GM23338 (cell line): ENCODE results near the gene AQP6. TPM values are rescaled to one million over a fixed set of nuclear protein-coding genes. Genes with fewer than 3 reads are reported as not detected.

Source experiments
- ATAC-seq: fragments of 200-7000 bp; cut with Tn5 transposase; 3 replicates; pipeline ENCODE4 v1.9.1; 2020
- DNase-seq: peaks from one replicate; pipeline ENCODE4 v3.0.0-alpha.2; 2015; ENCODE audit warnings: low spot score
- H2AFZ ChIP-seq: fragments of 200-600 bp; sonication (generic); 2 replicates; pipeline ENCODE4 v1.8.0; 2016; ENCODE audit warnings: antibody characterized with exemption, mild to moderate bottlenecking, moderate library complexity
- H3F3A ChIP-seq: fragments of 200-600 bp; sonication (generic); replicated peaks from 2 replicates; pipeline ENCODE4 v1.8.0; 2017; ENCODE audit warnings: antibody characterized with exemption, mixed run types, low read depth
- H3K27ac ChIP-seq: fragments of 200-600 bp; sonication (generic); 2 replicates; pipeline ENCODE4 v1.6.1; 2016; ENCODE audit warnings: low read depth
- H3K27me3 ChIP-seq: fragments of 200-600 bp; sonication (generic); 2 replicates; pipeline ENCODE4 v1.8.0; 2016; ENCODE audit warnings: mild to moderate bottlenecking, mixed run types, moderate library complexity; ENCODE audit not compliant: insufficient read depth
- H3K36me3 ChIP-seq: fragments of 200-600 bp; sonication (generic); 2 replicates; pipeline ENCODE4 v1.8.0; 2016; ENCODE audit warnings: mild to moderate bottlenecking; ENCODE audit not compliant: insufficient read depth
- H3K4me1 ChIP-seq: fragments of 200-600 bp; sonication (generic); 2 replicates; pipeline ENCODE4 v1.8.0; 2016; ENCODE audit warnings: mild to moderate bottlenecking, moderate library complexity; ENCODE audit not compliant: insufficient read depth
- H3K4me2 ChIP-seq: fragments of 200-600 bp; sonication (generic); 2 replicates; pipeline ENCODE4 v1.7.1; 2017; ENCODE audit warnings: mixed run types
- H3K4me3 ChIP-seq: fragments of 200-600 bp; sonication (generic); 2 replicates; pipeline ENCODE4 v1.6.1; 2016; ENCODE audit warnings: mixed run types
- H3K79me2 ChIP-seq: fragments of 200-600 bp; sonication (generic); replicated peaks from 2 replicates; pipeline ENCODE4 v1.8.0; 2017; ENCODE audit warnings: mild to moderate bottlenecking; ENCODE audit not compliant: insufficient read depth
- H3K9me2 ChIP-seq: fragments of 200-600 bp; sonication (generic); 2 replicates; pipeline ENCODE4 v1.8.0; 2017; ENCODE audit not compliant: insufficient read depth
- H4K20me1 ChIP-seq: fragments of 200-600 bp; sonication (generic); replicated peaks from 2 replicates; pipeline ENCODE4 v1.8.0; 2017; ENCODE audit warnings: mild to moderate bottlenecking; ENCODE audit not compliant: insufficient read depth
- H3K27ac Mint-ChIP-seq: 2 replicates; pipeline ENCODE4 v1.8.0; 2020; ENCODE audit warnings: inconsistent platforms, mild to moderate bottlenecking, moderate library complexity, mixed read lengths
- H3K27me3 Mint-ChIP-seq: 3 replicates; pipeline ENCODE4 v1.8.0; 2022; ENCODE audit warnings: low read depth, mild to moderate bottlenecking, moderate library complexity, mixed read lengths, inconsistent platforms; ENCODE audit not compliant: insufficient read depth, poor library complexity
- H3K36me3 Mint-ChIP-seq: 3 replicates; pipeline ENCODE4 v1.8.0; 2021; ENCODE audit warnings: low read depth, mild to moderate bottlenecking, inconsistent platforms, moderate library complexity, mixed read lengths
- H3K4me1 Mint-ChIP-seq: 3 replicates; pipeline ENCODE4 v1.8.0; 2020; ENCODE audit warnings: mild to moderate bottlenecking, inconsistent platforms, mixed read lengths
- H3K4me3 Mint-ChIP-seq: 3 replicates; pipeline ENCODE4 v1.8.0; 2021; ENCODE audit warnings: moderate library complexity, mild to moderate bottlenecking, inconsistent platforms, mixed read lengths
- H3K9me3 Mint-ChIP-seq: 3 replicates; pipeline ENCODE4 v1.8.0; 2020; ENCODE audit warnings: moderate library complexity, mild to moderate bottlenecking, inconsistent platforms, mixed read lengths
- CREB1 ChIP-seq: fragments of 250-450 bp; sonication (Bioruptor Pico); IDR thresholded peaks from 2 replicates; pipeline ENCODE4 v1.5.0; 2020; ENCODE audit warnings: low read depth, mild to moderate bottlenecking, moderate library complexity
- EZH2 ChIP-seq: fragments of 200-600 bp; sonication (generic); IDR thresholded peaks from one replicate; pipeline ENCODE4 v1.8.0; 2017; ENCODE audit warnings: antibody characterized with exemption, mild to moderate bottlenecking, low read depth; ENCODE audit not compliant: unreplicated experiment
- EZH2phosphoT487 ChIP-seq: fragments of 200-600 bp; sonication (generic); IDR thresholded peaks from one replicate; pipeline ENCODE4 v1.8.1; 2018; ENCODE audit warnings: antibody characterized with exemption; ENCODE audit not compliant: unreplicated experiment
- POLR2AphosphoS5 ChIP-seq: IDR thresholded peaks from 2 replicates; pipeline ENCODE4 v1.6.1; 2016; ENCODE audit warnings: antibody characterized with exemption, low read depth
- ZNF462 ChIP-seq: fragments of 250-450 bp; sonication (Bioruptor Pico); IDR thresholded peaks from 2 replicates; pipeline ENCODE4 v1.5.0; 2020; ENCODE audit warnings: mild to moderate bottlenecking, moderate library complexity
- polyA plus RNA-seq: library from polyadenylated mRNA; unstranded; fragments of >200 nt; fragmentation: Nextera tagmentation; extraction: Ambion mirVana; gene quantifications from 2 replicates; pipeline ENCODE4 v1.2.1, GENCODE V29; 2016
- total RNA-seq: library from RNA; depleted of rRNA; stranded (reverse); fragments of >200 nt; shearing (Covaris generic); gene quantifications from 2 replicates; pipeline ENCODE4 v1.2.3, GENCODE V29; 2014
- TF ChIP-seq, protein P1 (sequence below), 2 experiments: fragments of 200-600 bp in 1 of 2; sonication (generic) in 1 of 2; conservative IDR thresholded peaks; 2 replicates each; pipeline versions ENCODE4 v1.5.1 to v1.6.1; 2016 to 2017; ENCODE audit warnings: antibody characterized with exemption in 2 of 2, low read depth in 2 of 2, mild to moderate bottlenecking in 2 of 2, moderate library complexity in 1 of 2
- TF ChIP-seq, protein P2 (sequence below): IDR thresholded peaks from one replicate; pipeline ENCODE4 v1.6.1; 2018; ENCODE audit warnings: antibody characterized with exemption; ENCODE audit not compliant: unreplicated experiment

AQP6 gene
- total and polyA plus RNA-seq, 2 experiments from 2014 or later = 0.08 TPM; not detected in 1

DNA sequence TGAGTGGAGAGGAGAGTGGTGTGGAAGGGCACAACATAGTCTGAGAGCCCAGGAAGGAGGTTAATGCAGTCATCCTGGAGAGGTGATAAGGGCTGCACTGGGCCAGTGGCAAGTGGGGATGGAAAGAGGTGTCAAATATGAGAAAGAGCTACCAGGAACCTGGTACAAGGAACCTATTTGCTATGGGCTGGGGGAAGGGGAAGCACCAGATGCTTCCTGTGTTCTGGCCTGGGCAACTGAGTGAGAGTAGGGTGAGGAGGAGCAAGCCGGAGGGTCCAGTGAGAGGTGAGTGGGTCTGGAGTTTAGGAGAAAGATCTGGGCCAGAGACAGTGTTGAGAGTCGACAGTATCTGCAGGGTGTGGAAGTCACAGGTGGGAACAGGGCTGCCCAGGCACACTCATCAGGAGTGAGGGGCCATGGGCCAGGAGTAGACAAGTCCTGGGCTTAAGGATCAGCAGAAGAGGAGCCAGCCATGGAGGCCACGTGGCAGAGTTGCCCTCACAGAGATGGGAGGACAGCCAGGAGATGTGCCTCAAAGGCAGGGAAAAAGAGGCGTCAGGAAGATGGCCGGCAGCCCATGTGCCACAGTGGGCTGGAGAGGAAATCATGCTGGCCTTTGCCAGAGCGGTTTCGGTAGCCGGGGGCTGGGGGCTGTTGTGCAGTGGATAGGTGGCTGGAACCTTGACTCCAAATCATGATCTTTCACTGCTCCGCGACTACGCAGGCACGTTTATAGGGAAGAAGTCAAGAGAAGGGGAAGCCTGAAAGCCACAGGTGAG, 2.9 kb upstream of the AQP6 start:
- peaks cover 15% of the 10 kb centered on the region for H3K27me3 Mint-ChIP-seq
- H3K27ac Mint-ChIP-seq = no peak overlapping the region
- no peak for ATAC-seq
- Histone ChIP-seq H3K36me3 (no peaks in the 10 kb centered on the region), H3K27ac (no peak overlapping the region), H3K4me2 (no peak overlapping the region), H3K27me3 (peaks cover 16% of the 10 kb centered on the region), H3K4me3 (no peak overlapping the region), H3K4me1 (peaks cover 1% of the 10 kb centered on the region; the same call in 1 of the 2 replicates), H3F3A (no peaks in the 10 kb centered on the region), H3K9me2 (no peaks in the 10 kb centered on the region), H2AFZ (no peak overlapping the region), H4K20me1 (no peaks in the 10 kb centered on the region), H3K79me2 (no peaks in the 10 kb centered on the region)
- H3K9me3 Mint-ChIP-seq = no peaks in the 10 kb centered on the region
- no peaks in the 10 kb centered on the region; the same call in 2 of the 3 replicates for H3K36me3 Mint-ChIP-seq
- DNase-seq = no peak
- no peak for TF ChIP-seq POLR2AphosphoS5
- TF ChIP-seq, protein P1, sequence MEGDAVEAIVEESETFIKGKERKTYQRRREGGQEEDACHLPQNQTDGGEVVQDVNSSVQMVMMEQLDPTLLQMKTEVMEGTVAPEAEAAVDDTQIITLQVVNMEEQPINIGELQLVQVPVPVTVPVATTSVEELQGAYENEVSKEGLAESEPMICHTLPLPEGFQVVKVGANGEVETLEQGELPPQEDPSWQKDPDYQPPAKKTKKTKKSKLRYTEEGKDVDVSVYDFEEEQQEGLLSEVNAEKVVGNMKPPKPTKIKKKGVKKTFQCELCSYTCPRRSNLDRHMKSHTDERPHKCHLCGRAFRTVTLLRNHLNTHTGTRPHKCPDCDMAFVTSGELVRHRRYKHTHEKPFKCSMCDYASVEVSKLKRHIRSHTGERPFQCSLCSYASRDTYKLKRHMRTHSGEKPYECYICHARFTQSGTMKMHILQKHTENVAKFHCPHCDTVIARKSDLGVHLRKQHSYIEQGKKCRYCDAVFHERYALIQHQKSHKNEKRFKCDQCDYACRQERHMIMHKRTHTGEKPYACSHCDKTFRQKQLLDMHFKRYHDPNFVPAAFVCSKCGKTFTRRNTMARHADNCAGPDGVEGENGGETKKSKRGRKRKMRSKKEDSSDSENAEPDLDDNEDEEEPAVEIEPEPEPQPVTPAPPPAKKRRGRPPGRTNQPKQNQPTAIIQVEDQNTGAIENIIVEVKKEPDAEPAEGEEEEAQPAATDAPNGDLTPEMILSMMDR (conservative IDR thresholded peaks at IDR 0.05; ENCODE audit: low read depth in 2 of 2) = no peak
- no peak for TF ChIP-seq EZH2
- TF ChIP-seq ZNF462 (CRISPR knock-in tag) = no peak
- TF ChIP-seq, protein P2, sequence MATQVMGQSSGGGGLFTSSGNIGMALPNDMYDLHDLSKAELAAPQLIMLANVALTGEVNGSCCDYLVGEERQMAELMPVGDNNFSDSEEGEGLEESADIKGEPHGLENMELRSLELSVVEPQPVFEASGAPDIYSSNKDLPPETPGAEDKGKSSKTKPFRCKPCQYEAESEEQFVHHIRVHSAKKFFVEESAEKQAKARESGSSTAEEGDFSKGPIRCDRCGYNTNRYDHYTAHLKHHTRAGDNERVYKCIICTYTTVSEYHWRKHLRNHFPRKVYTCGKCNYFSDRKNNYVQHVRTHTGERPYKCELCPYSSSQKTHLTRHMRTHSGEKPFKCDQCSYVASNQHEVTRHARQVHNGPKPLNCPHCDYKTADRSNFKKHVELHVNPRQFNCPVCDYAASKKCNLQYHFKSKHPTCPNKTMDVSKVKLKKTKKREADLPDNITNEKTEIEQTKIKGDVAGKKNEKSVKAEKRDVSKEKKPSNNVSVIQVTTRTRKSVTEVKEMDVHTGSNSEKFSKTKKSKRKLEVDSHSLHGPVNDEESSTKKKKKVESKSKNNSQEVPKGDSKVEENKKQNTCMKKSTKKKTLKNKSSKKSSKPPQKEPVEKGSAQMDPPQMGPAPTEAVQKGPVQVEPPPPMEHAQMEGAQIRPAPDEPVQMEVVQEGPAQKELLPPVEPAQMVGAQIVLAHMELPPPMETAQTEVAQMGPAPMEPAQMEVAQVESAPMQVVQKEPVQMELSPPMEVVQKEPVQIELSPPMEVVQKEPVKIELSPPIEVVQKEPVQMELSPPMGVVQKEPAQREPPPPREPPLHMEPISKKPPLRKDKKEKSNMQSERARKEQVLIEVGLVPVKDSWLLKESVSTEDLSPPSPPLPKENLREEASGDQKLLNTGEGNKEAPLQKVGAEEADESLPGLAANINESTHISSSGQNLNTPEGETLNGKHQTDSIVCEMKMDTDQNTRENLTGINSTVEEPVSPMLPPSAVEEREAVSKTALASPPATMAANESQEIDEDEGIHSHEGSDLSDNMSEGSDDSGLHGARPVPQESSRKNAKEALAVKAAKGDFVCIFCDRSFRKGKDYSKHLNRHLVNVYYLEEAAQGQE = no peak
- no peak for TF ChIP-seq CREB1 (CRISPR knock-in tag)
- TF ChIP-seq EZH2phosphoT487 = no peak
- H3K4me3 Mint-ChIP-seq = no peak overlapping the region
- H3K4me1 Mint-ChIP-seq = peaks cover 8% of the 10 kb centered on the region
